K562 (cell line): Measurements from ENCODE around the gene YARS1. TPM values are rescaled to one million over a fixed set of nuclear protein-coding genes. Genes with fewer than 3 reads are reported as not detected.

Experiments used
- BCL6 ChIP-seq: fragments of 250-450 bp; sonication (Bioruptor Pico); IDR thresholded peaks from 2 replicates; pipeline ENCODE4 v1.4.0; 2020
- ETV5 ChIP-seq: sonication (generic); formaldehyde crosslinking; IDR thresholded peaks from 2 replicates; pipeline ENCODE4 v1.4.0; 2020; ENCODE audit warnings: low read depth, mild to moderate bottlenecking, missing genetic modification reagents
- FOXM1 ChIP-seq, 2 experiments: fragments of 450-650 bp in 1 of 2; sonication (generic) in 1 of 2; formaldehyde crosslinking in 1 of 2; IDR thresholded peaks; 2 replicates each; pipeline versions ENCODE4 v1.6.1 to v1.9.0; 2017 to 2022; ENCODE audit warnings: low read depth in 2 of 2, mild to moderate bottlenecking in 2 of 2, missing genetic modification reagents in 1 of 2, moderate library complexity in 1 of 2
- GTF2A2 ChIP-seq: IDR thresholded peaks from 2 replicates; pipeline ENCODE4 v1.6.1; 2016; ENCODE audit warnings: mild to moderate bottlenecking, missing genetic modification characterization, missing compliant biosample characterization
- HOXB6 ChIP-seq: fragments of 250-450 bp; sonication (Bioruptor Pico); IDR thresholded peaks from 2 replicates; pipeline ENCODE4 v1.5.1; 2022; ENCODE audit warnings: mild to moderate bottlenecking, borderline replicate concordance
- MECOM ChIP-seq: fragments of 250-450 bp; sonication (Bioruptor Pico); IDR thresholded peaks from 2 replicates; pipeline ENCODE4 v1.8.0; 2022; ENCODE audit warnings: inconsistent platforms
- MED1 ChIP-seq: sonication (generic); formaldehyde crosslinking; IDR thresholded peaks from 2 replicates; pipeline ENCODE4 v1.8.1; 2023; ENCODE audit warnings: missing genetic modification reagents, borderline replicate concordance
- NFRKB ChIP-seq: fragments of 450-650 bp; IDR thresholded peaks from 2 replicates; pipeline ENCODE4 v1.6.1; 2016; ENCODE audit warnings: low read depth
- NR2C2 ChIP-seq, 2 experiments: fragments of 200-800 bp in 1 of 2; sonication (Bioruptor generic) in 1 of 2; sonication (generic) in 1 of 2; formaldehyde crosslinking in 1 of 2; IDR thresholded peaks; 2 replicates each; pipeline versions ENCODE4 v1.6.1 to v1.8.0; 2016 to 2022; ENCODE audit warnings: mild to moderate bottlenecking in 1 of 2, missing compliant biosample characterization in 1 of 2, missing genetic modification characterization in 1 of 2, missing genetic modification reagents in 1 of 2
- OTX1 ChIP-seq: fragments of 450-650 bp; formaldehyde crosslinking; IDR thresholded peaks from 2 replicates; pipeline ENCODE4 v1.4.0; 2022; ENCODE audit warnings: mild to moderate bottlenecking
- RAD51 ChIP-seq: fragments of 450-650 bp; IDR thresholded peaks from 2 replicates; pipeline ENCODE4 v1.7.1; 2016; ENCODE audit warnings: low read depth, mild to moderate bottlenecking, borderline replicate concordance
- STAT5A ChIP-seq: IDR thresholded peaks from 2 replicates; pipeline ENCODE4 v1.6.1; 2012; ENCODE audit warnings: low read length, inconsistent platforms, borderline replicate concordance
- TEAD2 ChIP-seq: fragments of 450-650 bp; IDR thresholded peaks from 2 replicates; pipeline ENCODE4 v1.6.1; 2016; ENCODE audit warnings: missing genetic modification characterization, control low read depth, missing compliant biosample characterization
- ZNF282 ChIP-seq: sonication (generic); formaldehyde crosslinking; IDR thresholded peaks from 2 replicates; pipeline ENCODE4 v1.8.1; 2023; ENCODE audit warnings: missing genetic modification reagents
- ZNF431 ChIP-seq: sonication (generic); formaldehyde crosslinking; IDR thresholded peaks from 2 replicates; pipeline ENCODE4 v1.8.0; 2022; ENCODE audit warnings: mild to moderate bottlenecking, missing genetic modification reagents
- ZNF695 ChIP-seq: fragments of 450-650 bp; formaldehyde crosslinking; IDR thresholded peaks from 2 replicates; pipeline ENCODE4 v1.4.0; 2020; ENCODE audit warnings: mild to moderate bottlenecking, moderate library complexity
- ZNF778 ChIP-seq: fragments of 450-650 bp; formaldehyde crosslinking; IDR thresholded peaks from 2 replicates; pipeline ENCODE4 v1.4.0; 2020; ENCODE audit warnings: mild to moderate bottlenecking, moderate library complexity
- polyA plus RNA-seq, 8 experiments: library from polyadenylated mRNA; depleted of rRNA in 4 of 8; stranded (reverse) in 5 of 8; unstranded in 3 of 8; fragments of >200 nt; fragmentation: Nextera tagmentation in 2 of 8; fragmentation: Illumina TruSeq in 1 of 8; extraction: Ambion mirVana in 2 of 8; extraction: Trizol in 1 of 8; gene quantifications; 2 replicates each; pipeline versions ENCODE4 v1.2.1 to v1.2.3, GENCODE V29; 2011 to 2014; ENCODE audit warnings: inconsistent platforms in 1 of 8, missing spikeins in 1 of 8
- total RNA-seq, 7 experiments: library from RNA; depleted of rRNA in 6 of 7; stranded (reverse); fragments of >200 nt in 6 of 7; fragmentation: Illumina TruSeq in 2 of 7; extraction: Trizol in 2 of 7; gene quantifications; 2 replicates each; pipeline versions ENCODE4 v1.2.1 to v1.2.3, GENCODE V29; 2011 to 2021; ENCODE audit warnings: low replicate concordance in 1 of 7
- TF ChIP-seq, protein P1 (sequence below): fragments of 250-450 bp; sonication (Bioruptor Pico); IDR thresholded peaks from 2 replicates; pipeline ENCODE4 v1.5.0; 2021
- TF ChIP-seq, protein P2 (sequence below): fragments of 250-450 bp; sonication (Bioruptor Pico); IDR thresholded peaks from 2 replicates; pipeline ENCODE4 v1.5.1; 2021; ENCODE audit warnings: mild to moderate bottlenecking
- TF ChIP-seq, protein P3 (sequence below): fragments of 150-350 bp; conservative IDR thresholded peaks from 2 replicates; pipeline ENCODE4 v1.6.1; 2014; ENCODE audit warnings: low read length
- TF ChIP-seq, protein P4 (sequence below), 2 experiments: fragments of 200-800 bp in 1 of 2; sonication (Bioruptor generic) in 1 of 2; sonication (generic) in 1 of 2; formaldehyde crosslinking in 1 of 2; IDR thresholded peaks in 1 of 2; conservative IDR thresholded peaks in 1 of 2; 2 replicates each; pipeline versions ENCODE4 v1.5.0 to v1.6.1; 2016 to 2020; ENCODE audit warnings: missing compliant biosample characterization in 1 of 2, missing genetic modification characterization in 1 of 2, missing genetic modification reagents in 1 of 2
- TF ChIP-seq, protein P5 (sequence below): fragments of 200-800 bp; sonication (Bioruptor generic); IDR thresholded peaks from 2 replicates; pipeline ENCODE4 v1.6.1; 2017; ENCODE audit warnings: missing genetic modification characterization, missing compliant biosample characterization

YARS1 gene
- total and polyA plus RNA-seq, 9 of the 15 experiments (the other 6 are each of a cell fraction or from before 2014, with no cell fraction given) = 66.2 to 336 (median 201) TPM

DNA sequence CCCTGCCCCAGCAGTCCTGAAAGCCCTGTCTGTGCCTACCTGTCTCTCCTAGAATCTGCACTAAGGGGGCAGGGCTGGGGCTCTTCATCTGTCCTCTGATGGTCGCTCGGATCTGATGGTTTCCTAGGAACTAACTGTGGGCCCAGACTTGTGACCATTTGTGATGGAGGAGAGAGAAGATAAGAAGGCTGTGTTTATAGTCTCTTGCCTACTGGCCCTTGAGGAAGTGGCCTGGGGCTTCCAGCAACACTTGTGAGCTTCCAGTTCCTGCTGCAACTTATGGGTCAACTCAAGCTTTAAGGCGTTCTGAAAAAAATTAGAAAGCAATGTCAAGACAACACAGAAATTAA lies 61.4 kb downstream of the YARS1 start (continued):
- TF ChIP-seq GTF2A2 (no peak), NFRKB (no peak), NR2C2 (CRISPR knock-in tag; IDR thresholded peaks at IDR 0.05) (no peak), NR2C2 (tag; IDR thresholded peaks at IDR 0.05) (no peak), STAT5A (no peak), HOXB6 (CRISPR knock-in tag) (no peak), ZNF778 (CRISPR knock-in tag) (no peak), RAD51 (no peak), TEAD2 (tag) (no peak), ZNF431 (CRISPR knock-in tag) (no peak), FOXM1 (IDR thresholded peaks at IDR 0.05; ENCODE audit: low read depth) (no peak), FOXM1 (CRISPR knock-in tag; IDR thresholded peaks at IDR 0.05; ENCODE audit: low read depth) (no peak), MECOM (CRISPR knock-in tag) (no peak), MED1 (CRISPR knock-in tag) (no peak), BCL6 (CRISPR knock-in tag) (no peak), OTX1 (CRISPR knock-in tag) (no peak), ZNF282 (CRISPR knock-in tag) (no peak), ZNF695 (CRISPR knock-in tag) (no peak), ETV5 (no peak)
- TF ChIP-seq, protein P1, sequence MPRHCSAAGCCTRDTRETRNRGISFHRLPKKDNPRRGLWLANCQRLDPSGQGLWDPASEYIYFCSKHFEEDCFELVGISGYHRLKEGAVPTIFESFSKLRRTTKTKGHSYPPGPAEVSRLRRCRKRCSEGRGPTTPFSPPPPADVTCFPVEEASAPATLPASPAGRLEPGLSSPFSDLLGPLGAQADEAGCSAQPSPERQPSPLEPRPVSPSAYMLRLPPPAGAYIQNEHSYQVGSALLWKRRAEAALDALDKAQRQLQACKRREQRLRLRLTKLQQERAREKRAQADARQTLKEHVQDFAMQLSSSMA = no peak
- TF ChIP-seq, protein P2, sequence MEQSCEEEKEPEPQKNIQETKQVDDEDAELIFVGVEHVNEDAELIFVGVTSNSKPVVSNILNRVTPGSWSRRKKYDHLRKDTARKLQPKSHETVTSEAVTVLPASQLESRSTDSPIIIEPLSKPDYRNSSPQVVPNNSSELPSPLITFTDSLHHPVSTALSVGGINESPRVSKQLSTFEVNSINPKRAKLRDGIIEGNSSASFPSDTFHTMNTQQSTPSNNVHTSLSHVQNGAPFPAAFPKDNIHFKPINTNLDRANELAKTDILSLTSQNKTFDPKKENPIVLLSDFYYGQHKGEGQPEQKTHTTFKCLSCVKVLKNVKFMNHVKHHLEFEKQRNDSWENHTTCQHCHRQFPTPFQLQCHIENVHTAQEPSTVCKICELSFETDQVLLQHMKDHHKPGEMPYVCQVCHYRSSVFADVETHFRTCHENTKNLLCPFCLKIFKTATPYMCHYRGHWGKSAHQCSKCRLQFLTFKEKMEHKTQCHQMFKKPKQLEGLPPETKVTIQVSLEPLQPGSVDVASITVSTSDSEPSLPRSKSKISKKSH (CRISPR knock-in tag) = no peak
- TF ChIP-seq, protein P3, sequence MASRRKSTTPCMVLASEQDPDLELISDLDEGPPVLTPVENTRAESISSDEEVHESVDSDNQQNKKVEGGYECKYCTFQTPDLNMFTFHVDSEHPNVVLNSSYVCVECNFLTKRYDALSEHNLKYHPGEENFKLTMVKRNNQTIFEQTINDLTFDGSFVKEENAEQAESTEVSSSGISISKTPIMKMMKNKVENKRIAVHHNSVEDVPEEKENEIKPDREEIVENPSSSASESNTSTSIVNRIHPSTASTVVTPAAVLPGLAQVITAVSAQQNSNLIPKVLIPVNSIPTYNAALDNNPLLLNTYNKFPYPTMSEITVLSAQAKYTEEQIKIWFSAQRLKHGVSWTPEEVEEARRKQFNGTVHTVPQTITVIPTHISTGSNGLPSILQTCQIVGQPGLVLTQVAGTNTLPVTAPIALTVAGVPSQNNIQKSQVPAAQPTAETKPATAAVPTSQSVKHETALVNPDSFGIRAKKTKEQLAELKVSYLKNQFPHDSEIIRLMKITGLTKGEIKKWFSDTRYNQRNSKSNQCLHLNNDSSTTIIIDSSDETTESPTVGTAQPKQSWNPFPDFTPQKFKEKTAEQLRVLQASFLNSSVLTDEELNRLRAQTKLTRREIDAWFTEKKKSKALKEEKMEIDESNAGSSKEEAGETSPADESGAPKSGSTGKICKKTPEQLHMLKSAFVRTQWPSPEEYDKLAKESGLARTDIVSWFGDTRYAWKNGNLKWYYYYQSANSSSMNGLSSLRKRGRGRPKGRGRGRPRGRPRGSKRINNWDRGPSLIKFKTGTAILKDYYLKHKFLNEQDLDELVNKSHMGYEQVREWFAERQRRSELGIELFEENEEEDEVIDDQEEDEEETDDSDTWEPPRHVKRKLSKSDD = no peak
- TF ChIP-seq, protein P4, sequence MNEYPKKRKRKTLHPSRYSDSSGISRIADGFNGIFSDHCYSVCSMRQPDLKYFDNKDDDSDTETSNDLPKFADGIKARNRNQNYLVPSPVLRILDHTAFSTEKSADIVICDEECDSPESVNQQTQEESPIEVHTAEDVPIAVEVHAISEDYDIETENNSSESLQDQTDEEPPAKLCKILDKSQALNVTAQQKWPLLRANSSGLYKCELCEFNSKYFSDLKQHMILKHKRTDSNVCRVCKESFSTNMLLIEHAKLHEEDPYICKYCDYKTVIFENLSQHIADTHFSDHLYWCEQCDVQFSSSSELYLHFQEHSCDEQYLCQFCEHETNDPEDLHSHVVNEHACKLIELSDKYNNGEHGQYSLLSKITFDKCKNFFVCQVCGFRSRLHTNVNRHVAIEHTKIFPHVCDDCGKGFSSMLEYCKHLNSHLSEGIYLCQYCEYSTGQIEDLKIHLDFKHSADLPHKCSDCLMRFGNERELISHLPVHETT (CRISPR knock-in tag; conservative IDR thresholded peaks at IDR 0.05 in 1 of 2, IDR thresholded peaks at IDR 0.05 in 1 of 2) = peak in 1 of 2 experiments; percentile 66; a peak in 2 of 4 replicates
- TF ChIP-seq, protein P5, sequence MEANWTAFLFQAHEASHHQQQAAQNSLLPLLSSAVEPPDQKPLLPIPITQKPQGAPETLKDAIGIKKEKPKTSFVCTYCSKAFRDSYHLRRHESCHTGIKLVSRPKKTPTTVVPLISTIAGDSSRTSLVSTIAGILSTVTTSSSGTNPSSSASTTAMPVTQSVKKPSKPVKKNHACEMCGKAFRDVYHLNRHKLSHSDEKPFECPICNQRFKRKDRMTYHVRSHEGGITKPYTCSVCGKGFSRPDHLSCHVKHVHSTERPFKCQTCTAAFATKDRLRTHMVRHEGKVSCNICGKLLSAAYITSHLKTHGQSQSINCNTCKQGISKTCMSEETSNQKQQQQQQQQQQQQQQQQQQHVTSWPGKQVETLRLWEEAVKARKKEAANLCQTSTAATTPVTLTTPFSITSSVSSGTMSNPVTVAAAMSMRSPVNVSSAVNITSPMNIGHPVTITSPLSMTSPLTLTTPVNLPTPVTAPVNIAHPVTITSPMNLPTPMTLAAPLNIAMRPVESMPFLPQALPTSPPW (CRISPR knock-in tag) = peak; percentile 50; the same call in 1 of the 2 replicates
